ENCODE results near the gene FARSA. TPM values are rescaled to one million over a fixed set of nuclear protein-coding genes. Genes with fewer than 3 reads are reported as not detected.
"Not testable (repeated sequence)": the region's sequence is repeated elsewhere in the genome, so short reads cannot be mapped to it uniquely, and the experiment has no call there.

FARSA gene
- total RNA-seq, 2 donors from 2014 or later: 31.8 to 49.1 TPM

DNA sequence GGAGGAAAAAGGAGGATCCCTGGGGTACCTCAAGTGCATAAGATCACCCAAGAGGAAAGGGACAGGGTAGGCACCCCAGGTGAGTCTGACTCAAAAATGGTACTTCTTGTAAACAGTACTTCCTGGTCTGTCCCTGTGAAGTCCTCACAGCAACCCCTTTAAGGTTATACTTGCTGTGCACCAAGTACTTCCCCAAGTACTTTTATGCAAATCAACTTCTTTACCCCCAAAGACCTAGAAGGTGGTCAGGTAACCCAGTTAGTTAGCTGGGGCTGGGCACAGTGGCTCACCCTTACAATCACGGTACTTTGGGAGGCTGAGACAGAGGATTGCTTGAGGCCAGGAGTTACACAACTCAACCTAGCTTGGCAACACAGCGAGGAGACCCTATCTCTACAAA is 7.4 kb upstream of the FARSA start:
- intact Hi-C loops (cut with DNase I): no loop called here
- ATAC-seq: no peak

GRCh38 chr19:12939975-12940423 is 6.5 kb upstream of the FARSA start:
- no peak for DNase-seq
- intact Hi-C loops (cut with DNase I): no loop called here
- no peak for ATAC-seq

More for the DNA sequence above, 7.4 kb upstream of the FARSA start:
- no peak for DNase-seq

DNA sequence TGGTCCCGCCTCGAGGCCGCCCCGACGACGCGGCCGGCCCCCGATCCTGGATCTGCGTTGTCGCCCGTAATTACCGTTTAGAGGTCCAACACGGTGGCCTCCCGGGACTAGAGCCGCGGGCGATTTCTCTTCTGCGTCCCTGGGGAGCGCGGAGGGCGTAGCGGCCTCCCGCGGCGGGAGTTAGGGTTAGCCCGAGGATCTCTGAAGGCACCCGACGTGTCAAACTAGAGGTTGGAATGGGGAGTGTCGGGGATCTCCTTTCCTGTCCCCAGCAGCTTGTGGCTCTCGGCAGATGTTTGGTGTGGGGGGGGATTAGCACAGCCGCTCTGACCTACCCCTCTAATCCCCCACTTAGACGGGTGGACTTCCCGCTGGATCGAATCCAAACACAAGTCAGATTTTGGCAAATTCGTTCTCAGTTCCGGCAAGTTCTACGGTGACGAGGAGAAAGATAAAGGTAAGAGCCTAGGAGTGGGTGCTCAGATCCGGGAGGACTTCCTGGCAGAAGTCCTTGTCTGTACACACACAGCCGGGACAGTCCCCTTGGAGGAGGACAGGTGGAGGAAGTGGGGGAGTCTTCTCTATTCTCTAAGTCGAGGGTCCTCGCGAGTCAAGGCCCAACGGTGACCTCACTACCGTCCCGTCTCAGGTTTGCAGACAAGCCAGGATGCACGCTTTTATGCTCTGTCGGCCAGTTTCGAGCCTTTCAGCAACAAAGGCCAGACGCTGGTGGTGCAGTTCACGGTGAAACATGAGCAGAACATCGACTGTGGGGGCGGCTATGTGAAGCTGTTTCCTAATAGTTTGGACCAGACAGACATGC is 5.5 kb upstream of the FARSA start:
- peak; percentile 19 to 22 for ATAC-seq
- no peak for DNase-seq
- intact Hi-C loops (cut with DNase I): no loop called here

- intact Hi-C loops (cut with DNase I): no loop called here
- peak; percentile 94 to 96 for ATAC-seq
- DNase-seq: peak; percentile 100
Measured at GRCh38 chr19:12937927-12938778, 4.6 kb upstream of the FARSA start, which contains the start of gene CALR. Gene CALR (plus strand): TSS chr19:12938609. CDS start chr19:12938680, 71 bp downstream.

DNA sequence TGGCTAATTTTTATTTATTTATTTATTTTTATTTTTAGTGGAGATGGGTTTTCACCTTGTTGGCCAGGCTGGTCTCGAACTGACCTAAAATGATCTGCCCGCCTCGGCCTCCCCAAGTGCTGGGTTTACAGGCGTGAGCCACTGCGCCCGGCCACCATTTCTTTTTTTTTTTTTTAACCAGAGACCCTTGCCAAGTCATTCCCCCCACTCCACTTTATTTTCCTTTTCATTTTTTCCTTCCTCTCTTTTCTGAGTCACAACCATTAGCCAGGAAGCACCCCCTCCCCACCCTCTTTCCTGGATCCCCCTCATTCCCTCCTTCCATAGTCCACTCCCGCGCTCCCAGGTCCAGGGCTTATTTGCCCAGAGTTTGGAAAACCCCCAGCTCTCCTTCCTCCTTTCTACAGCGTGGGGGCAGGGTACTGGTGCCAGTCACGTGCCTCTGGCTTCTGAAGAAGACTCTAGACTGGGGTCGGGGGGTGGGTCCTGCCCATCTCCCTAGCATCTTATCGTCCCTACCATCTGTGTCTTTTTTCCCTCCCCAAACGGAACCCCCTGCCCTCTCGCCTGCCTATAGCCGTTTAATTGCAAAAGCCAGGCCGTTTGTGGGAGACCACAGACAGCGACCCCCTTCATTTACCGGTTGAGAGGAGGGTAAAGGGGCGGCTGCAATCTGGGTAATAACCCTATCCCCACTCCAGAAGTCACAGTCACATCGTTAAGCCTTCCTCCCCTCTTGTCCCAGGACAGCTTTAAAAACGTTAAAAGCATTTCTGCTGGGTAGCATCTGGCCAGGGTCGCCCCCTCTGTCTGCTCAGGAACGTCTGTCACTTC is 3.8 kb upstream of the FARSA start:
- intact Hi-C loops (cut with DNase I): no loop called here
- ATAC-seq: no peak
- no peak for DNase-seq

DNA sequence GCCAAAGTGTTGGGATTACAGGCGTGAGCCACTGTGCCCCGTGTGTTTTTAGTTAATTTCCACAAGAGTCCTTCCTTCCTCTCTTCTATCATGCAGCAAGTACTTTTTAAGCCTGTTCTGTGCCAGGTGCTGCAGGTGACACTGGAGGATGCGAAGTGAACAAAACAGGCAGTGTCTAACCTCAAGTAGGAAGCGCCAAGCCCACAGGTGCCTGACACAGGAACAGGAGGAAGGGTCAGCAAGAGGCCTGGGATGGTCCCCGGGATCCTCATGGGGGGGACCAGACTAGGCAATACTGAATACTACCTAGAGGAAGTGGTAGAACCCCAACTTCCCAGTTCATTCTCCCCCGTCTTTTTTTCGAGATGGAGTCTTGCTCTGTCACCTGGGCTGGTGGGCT is 3.1 kb upstream of the FARSA start:
- intact Hi-C loops (cut with DNase I): no loop called here
- no peak for DNase-seq
- ATAC-seq: no peak

DNA sequence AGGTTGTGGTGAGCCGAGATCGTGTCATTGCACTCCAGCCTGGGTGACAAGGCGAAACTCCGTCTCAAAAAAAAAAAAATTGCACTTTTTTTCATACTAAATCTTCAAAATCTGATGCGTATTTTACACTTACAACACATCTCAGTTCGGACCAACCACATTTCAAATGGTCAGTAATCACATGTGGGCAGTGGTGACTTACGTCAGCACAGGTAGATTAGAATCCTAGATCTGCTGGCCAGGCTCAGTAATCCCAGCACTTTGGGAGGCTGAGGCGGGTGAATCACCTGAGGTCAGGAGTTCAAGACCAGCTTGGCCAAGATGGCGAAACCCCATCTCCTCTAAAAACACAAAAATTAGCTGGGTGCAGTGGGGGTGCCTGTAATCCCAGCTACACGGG is 1.6 kb upstream of the FARSA start:
- intact Hi-C loops (cut with DNase I): no loop called here
- ATAC-seq: no peak
- no peak for DNase-seq

GRCh38 chr19:12932392-12933286 is 872 bp downstream of the FARSA start:
- ATAC-seq (no peak), DNase-seq (no peak)
- intact Hi-C loops (cut with DNase I): no loop called here

GRCh38 chr19:12930002-12930645 is 3.4 kb downstream of the FARSA start:
- no peak for ATAC-seq
- no peak for DNase-seq
- intact Hi-C loops (cut with DNase I): no loop called here

- ATAC-seq (no peak), DNase-seq (no peak)
- intact Hi-C loops (cut with DNase I): no loop called here
Measured at GRCh38 chr19:12924621-12925310, 8.7 kb downstream of the FARSA start.

GRCh38 chr19:12922959-12923358 is 10.6 kb downstream of the FARSA start:
- intact Hi-C loops (cut with DNase I): no loop called here
- no peak for ATAC-seq
- no peak for DNase-seq

DNA sequence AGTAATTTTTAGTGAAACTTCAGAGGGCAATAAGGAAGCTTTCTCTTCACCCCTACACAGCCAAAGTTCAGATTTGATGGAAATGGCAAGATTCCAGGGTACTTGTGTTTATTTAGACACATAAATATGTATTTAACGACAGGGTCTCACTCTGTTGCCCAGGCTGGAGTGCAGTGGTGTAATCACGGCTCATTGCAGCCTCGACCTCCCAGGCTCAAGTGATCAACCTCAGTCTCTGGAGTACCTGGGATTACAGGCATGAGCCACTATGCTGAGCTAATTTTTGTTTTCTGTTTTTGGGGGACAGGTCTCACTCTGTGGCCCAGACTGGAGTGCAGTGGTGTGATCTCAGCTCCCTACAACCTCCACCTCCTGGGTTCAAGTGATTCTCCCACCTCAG is 12.5 kb downstream of the FARSA start:
- DNase-seq (no peak), ATAC-seq (no peak)
- intact Hi-C loops (cut with DNase I): no loop called here

DNA sequence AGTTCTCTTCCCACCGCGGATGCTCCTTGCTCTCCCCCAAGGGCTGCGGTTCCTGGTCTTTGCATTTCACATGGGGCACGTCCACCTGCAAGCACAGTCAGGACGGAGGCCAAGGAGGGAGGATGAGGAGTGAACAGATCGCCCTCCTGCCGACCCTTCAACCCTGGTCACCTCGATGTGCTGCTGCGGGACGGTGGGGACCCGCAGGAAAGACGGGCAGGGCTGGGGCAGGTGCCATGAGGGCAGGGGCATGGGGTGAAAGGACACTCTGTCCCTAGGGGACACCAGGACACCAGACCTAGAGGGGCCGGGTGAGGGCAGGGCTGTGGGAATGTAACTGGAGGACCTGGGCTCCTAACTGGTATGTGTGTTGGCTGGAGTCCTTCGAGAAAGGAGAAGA is 15.3 kb downstream of the FARSA start:
- ATAC-seq: no peak
- DNase-seq: no peak
- intact Hi-C loops (cut with DNase I): no loop called here

DNA sequence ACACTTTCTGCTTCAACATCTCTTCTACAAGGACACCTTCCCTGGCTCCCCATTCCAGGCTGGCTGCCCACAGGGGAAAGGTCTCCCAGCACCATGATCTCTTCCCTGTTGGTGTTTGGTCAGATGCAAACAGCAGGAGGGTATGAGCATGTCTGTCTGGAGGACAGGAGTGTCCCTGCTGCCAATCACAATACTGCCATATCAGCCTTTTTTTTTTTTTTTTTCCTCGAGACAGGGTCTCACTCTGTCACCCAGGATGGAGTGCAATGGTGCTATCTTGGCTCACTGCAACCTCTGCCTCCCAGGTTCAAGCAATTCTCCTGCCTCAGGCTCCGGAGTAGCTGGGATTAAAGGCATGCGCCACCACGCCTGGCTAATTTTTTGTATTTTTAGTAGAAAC is 17.7 kb downstream of the FARSA start:
- ATAC-seq; DNase-seq; intact Hi-C loops (cut with DNase I): not testable (repeated sequence)

GRCh38 chr19:12913851-12914690 is 19.4 kb downstream of the FARSA start:
- ATAC-seq (peak in 1 of 2 donors; percentile 13), DNase-seq (no peak)
- intact Hi-C loops (cut with DNase I): no loop called here

DNA sequence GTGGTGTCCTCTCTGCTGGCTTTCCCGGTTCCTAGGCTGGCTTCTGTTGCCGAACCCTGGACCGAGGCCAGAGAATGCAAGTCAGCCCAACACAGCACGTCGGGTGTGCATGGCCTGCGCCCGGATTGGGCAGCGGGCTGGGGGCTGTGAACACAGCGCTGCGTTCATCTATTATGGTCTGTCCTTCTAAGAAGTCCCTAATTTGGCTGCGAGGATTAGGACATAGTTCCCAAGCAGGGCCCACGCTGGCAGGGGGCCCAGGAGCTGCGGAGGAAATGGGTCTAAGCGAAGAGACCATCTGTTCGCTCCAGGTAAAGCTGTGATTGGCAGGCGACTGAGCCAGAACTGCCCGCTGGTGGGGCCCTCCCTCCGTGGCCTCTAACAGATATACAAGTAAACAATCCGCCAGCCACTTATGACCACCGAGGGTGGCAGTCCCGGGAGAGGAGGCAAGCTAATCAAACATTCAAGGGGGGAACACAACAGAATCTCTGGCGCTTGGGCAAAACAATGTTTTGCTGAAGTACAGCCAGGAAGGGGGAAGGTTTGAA is 20.4 kb downstream of the FARSA start:
- intact Hi-C loops (cut with DNase I): no loop called here
- DNase-seq (peak; percentile 79), ATAC-seq (peak; percentile 86 to 96)

All from left cardiac atrium (tissue), 4 donors.